ENCODE results near the gene CATSPER1.

CATSPER1 gene

GRCh38 chr11:66001942-66002647 is 24.2 kb downstream of the CATSPER1 start, which contains the start of the genes BANF1 and EIF1AD:
Gene BANF1 (plus strand): TSS chr11:66002503. CDS start chr11:66003251, 748 bp downstream.
Gene EIF1AD (minus strand): TSS chr11:66002157. CDS start chr11:66000389, 1,768 bp downstream.
- peak; percentile 98 for DNase-seq

- no peak for DNase-seq
Measured at GRCh38 chr11:65997286-65997685, 29.0 kb downstream of the CATSPER1 start.

GRCh38 chr11:65992056-65992455 is 34.2 kb downstream of the CATSPER1 start:
- no peak for DNase-seq

- DNase-seq = peak; percentile 91
Measured at GRCh38 chr11:65988791-65989592, 37.3 kb downstream of the CATSPER1 start.

- no peak for DNase-seq
Measured at GRCh38 chr11:65987336-65987735, 38.9 kb downstream of the CATSPER1 start.

GRCh38 chr11:65983589-65983987 is 42.7 kb downstream of the CATSPER1 start:
- DNase-seq = no peak

GRCh38 chr11:65982824-65983588 is 43.3 kb downstream of the CATSPER1 start:
- DNase-seq = no peak

GRCh38 chr11:65981972-65982823 is 44.1 kb downstream of the CATSPER1 start:
- no peak for DNase-seq

- DNase-seq = no peak
Measured at GRCh38 chr11:65981101-65981740, 45.1 kb downstream of the CATSPER1 start.

GRCh38 chr11:65979261-65979759 is 47.0 kb downstream of the CATSPER1 start:
- no peak for DNase-seq

GRCh38 chr11:65978391-65979238 is 47.7 kb downstream of the CATSPER1 start:
- no peak for DNase-seq

GRCh38 chr11:65977621-65978390 is 48.5 kb downstream of the CATSPER1 start:
- no peak for DNase-seq

GRCh38 chr11:65976216-65977176 is 49.8 kb downstream of the CATSPER1 start:
- no peak for DNase-seq

- no peak for DNase-seq
Measured at GRCh38 chr11:65975771-65976170, 50.5 kb downstream of the CATSPER1 start.

GRCh38 chr11:65973439-65974110 is 52.7 kb downstream of the CATSPER1 start:
- no peak for DNase-seq

GRCh38 chr11:65972116-65972515 is 54.2 kb downstream of the CATSPER1 start:
- no peak for DNase-seq

- DNase-seq = no peak
Measured at GRCh38 chr11:65968600-65969482, 57.4 kb downstream of the CATSPER1 start.

Measured in NCI-H748 treated with DMSO at 0.1 percent for 48 hours (cell line).